HL-60 (cell line): ENCODE measurements around the gene MON2.

Experiments used
- GABPA ChIP-seq: IDR thresholded peaks from 2 replicates; pipeline ENCODE4 v1.6.1; 2012; ENCODE audit warnings: low read depth
- REST ChIP-seq: IDR thresholded peaks from 2 replicates; pipeline ENCODE4 v1.6.1; 2012; ENCODE audit warnings: low read depth; ENCODE audit not compliant: insufficient replicate concordance
- TF ChIP-seq, protein P1 (sequence below): IDR thresholded peaks from one replicate; pipeline ENCODE4 v1.5.1; 2011; ENCODE audit warnings: low read length, control low read depth, inconsistent platforms; ENCODE audit not compliant: insufficient read depth

- TF ChIP-seq REST (no peak), GABPA (no peak)
- TF ChIP-seq, protein P1, sequence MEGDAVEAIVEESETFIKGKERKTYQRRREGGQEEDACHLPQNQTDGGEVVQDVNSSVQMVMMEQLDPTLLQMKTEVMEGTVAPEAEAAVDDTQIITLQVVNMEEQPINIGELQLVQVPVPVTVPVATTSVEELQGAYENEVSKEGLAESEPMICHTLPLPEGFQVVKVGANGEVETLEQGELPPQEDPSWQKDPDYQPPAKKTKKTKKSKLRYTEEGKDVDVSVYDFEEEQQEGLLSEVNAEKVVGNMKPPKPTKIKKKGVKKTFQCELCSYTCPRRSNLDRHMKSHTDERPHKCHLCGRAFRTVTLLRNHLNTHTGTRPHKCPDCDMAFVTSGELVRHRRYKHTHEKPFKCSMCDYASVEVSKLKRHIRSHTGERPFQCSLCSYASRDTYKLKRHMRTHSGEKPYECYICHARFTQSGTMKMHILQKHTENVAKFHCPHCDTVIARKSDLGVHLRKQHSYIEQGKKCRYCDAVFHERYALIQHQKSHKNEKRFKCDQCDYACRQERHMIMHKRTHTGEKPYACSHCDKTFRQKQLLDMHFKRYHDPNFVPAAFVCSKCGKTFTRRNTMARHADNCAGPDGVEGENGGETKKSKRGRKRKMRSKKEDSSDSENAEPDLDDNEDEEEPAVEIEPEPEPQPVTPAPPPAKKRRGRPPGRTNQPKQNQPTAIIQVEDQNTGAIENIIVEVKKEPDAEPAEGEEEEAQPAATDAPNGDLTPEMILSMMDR = no peak
Measured at GRCh38 chr12:62631471-62632410, 165.1 kb downstream of the MON2 start.
